HepG2 (cell line): ENCODE data around the gene VEGFC. TPM values are rescaled to one million over a fixed set of nuclear protein-coding genes. Genes with fewer than 3 reads are reported as not detected.

Source experiments
- ATF7 ChIP-seq, 2 experiments: fragments of 450-650 bp in 1 of 2; sonication (generic) in 1 of 2; formaldehyde crosslinking in 1 of 2; IDR thresholded peaks; 2 replicates each; pipeline versions ENCODE4 v1.4.0 to v1.6.1; 2016 to 2020; ENCODE audit warnings: antibody characterized with exemption in 1 of 2, mild to moderate bottlenecking in 1 of 2, missing genetic modification reagents in 1 of 2
- EHMT2 ChIP-seq: fragments of 200-600 bp; sonication (generic); IDR thresholded peaks from 2 replicates; pipeline ENCODE4 v1.7.0; 2017; ENCODE audit warnings: antibody characterized with exemption, low read depth, low read length, borderline replicate concordance
- FOSL2 ChIP-seq: sonication (generic); formaldehyde crosslinking; IDR thresholded peaks from 2 replicates; pipeline ENCODE4 v1.4.0; 2020; ENCODE audit warnings: missing genetic modification reagents
- MEIS1 ChIP-seq: sonication (generic); formaldehyde crosslinking; IDR thresholded peaks from 2 replicates; pipeline ENCODE4 v1.9.0; 2021; ENCODE audit warnings: mild to moderate bottlenecking, missing genetic modification reagents, moderate library complexity, borderline replicate concordance
- MYNN ChIP-seq: sonication (generic); formaldehyde crosslinking; IDR thresholded peaks from 2 replicates; pipeline ENCODE4 v1.4.0; 2020; ENCODE audit warnings: mild to moderate bottlenecking, low read depth, missing genetic modification reagents
- RXRA ChIP-seq: sonication (generic); formaldehyde crosslinking; IDR thresholded peaks from 2 replicates; pipeline ENCODE4 v1.5.1; 2020; ENCODE audit warnings: missing genetic modification reagents
- ZNF337 ChIP-seq: sonication (generic); formaldehyde crosslinking; IDR thresholded peaks from 2 replicates; pipeline ENCODE4 v1.5.1; 2020; ENCODE audit warnings: missing genetic modification reagents, low read depth, mild to moderate bottlenecking, borderline replicate concordance
- ZNF562 ChIP-seq: sonication (generic); formaldehyde crosslinking; IDR thresholded peaks from 2 replicates; pipeline ENCODE4 v1.8.0; 2022; ENCODE audit warnings: missing genetic modification reagents, borderline replicate concordance
- polyA plus RNA-seq, 8 experiments: library from polyadenylated mRNA; depleted of rRNA in 3 of 8; stranded (reverse) in 7 of 8; unstranded in 1 of 8; fragments of >200 nt; fragmentation: Illumina TruSeq in 4 of 8; extraction: Trizol in 4 of 8; gene quantifications; 2 replicates each; pipeline versions ENCODE4 v1.2.1 to v1.2.3, GENCODE V29; 2011 to 2016; ENCODE audit warnings: low read depth in 4 of 8, missing spikeins in 1 of 8, mixed read lengths in 1 of 8; ENCODE audit not compliant: insufficient read depth in 1 of 8
- total RNA-seq, 5 experiments: library from RNA; depleted of rRNA; stranded (reverse); fragments of >200 nt; fragmentation: Illumina TruSeq; extraction: Trizol; gene quantifications; 2 replicates each; pipeline ENCODE4 v1.2.3, GENCODE V29; 2016; ENCODE audit warnings: low read depth in 1 of 5
- TF ChIP-seq, protein P1 (sequence below): sonication (generic); formaldehyde crosslinking; IDR thresholded peaks from 2 replicates; pipeline ENCODE4 v1.4.0; 2020; ENCODE audit warnings: missing genetic modification reagents

Gene VEGFC
- total and polyA plus RNA-seq, 2 of the 13 experiments (the other 11 are each of a cell fraction or from before 2014, with no cell fraction given) = not detected

DNA sequence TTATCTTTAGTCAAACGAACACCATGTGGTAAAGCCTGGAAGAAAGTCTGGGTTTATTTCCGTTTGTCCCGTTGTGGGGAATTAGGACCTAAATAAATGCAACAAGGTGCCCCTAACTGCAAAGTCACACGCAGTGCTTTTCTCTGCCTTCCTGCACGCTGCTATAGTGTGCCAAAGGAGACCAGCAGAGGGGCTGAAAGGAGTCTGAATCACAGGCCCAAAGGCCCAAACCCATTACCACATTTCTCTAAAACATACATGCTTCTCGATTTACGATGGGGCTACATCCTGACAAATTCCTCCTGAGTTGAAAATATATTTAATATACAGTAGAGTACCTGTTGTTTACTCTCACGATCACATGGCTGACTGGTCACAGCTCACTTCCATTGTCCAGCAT, 4.5 kb downstream of the VEGFC start (continued):
- TF ChIP-seq, protein P1, sequence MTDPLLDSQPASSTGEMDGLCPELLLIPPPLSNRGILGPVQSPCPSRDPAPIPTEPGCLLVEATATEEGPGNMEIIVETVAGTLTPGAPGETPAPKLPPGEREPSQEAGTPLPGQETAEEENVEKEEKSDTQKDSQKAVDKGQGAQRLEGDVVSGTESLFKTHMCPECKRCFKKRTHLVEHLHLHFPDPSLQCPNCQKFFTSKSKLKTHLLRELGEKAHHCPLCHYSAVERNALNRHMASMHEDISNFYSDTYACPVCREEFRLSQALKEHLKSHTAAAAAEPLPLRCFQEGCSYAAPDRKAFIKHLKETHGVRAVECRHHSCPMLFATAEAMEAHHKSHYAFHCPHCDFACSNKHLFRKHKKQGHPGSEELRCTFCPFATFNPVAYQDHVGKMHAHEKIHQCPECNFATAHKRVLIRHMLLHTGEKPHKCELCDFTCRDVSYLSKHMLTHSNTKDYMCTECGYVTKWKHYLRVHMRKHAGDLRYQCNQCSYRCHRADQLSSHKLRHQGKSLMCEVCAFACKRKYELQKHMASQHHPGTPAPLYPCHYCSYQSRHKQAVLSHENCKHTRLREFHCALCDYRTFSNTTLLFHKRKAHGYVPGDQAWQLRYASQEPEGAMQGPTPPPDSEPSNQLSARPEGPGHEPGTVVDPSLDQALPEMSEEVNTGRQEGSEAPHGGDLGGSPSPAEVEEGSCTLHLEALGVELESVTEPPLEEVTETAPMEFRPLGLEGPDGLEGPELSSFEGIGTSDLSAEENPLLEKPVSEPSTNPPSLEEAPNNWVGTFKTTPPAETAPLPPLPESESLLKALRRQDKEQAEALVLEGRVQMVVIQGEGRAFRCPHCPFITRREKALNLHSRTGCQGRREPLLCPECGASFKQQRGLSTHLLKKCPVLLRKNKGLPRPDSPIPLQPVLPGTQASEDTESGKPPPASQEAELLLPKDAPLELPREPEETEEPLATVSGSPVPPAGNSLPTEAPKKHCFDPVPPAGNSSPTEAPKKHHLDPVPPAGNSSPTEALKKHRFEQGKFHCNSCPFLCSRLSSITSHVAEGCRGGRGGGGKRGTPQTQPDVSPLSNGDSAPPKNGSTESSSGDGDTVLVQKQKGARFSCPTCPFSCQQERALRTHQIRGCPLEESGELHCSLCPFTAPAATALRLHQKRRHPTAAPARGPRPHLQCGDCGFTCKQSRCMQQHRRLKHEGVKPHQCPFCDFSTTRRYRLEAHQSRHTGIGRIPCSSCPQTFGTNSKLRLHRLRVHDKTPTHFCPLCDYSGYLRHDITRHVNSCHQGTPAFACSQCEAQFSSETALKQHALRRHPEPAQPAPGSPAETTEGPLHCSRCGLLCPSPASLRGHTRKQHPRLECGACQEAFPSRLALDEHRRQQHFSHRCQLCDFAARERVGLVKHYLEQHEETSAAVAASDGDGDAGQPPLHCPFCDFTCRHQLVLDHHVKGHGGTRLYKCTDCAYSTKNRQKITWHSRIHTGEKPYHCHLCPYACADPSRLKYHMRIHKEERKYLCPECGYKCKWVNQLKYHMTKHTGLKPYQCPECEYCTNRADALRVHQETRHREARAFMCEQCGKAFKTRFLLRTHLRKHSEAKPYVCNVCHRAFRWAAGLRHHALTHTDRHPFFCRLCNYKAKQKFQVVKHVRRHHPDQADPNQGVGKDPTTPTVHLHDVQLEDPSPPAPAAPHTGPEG (CRISPR knock-in tag) = no peak
- no peak for TF ChIP-seq RXRA (CRISPR knock-in tag)
- TF ChIP-seq EHMT2 = no peak
- TF ChIP-seq ZNF337 (CRISPR knock-in tag) = no peak
- no peak for TF ChIP-seq ZNF562 (CRISPR knock-in tag)
- no peak for TF ChIP-seq MYNN (CRISPR knock-in tag)
- TF ChIP-seq FOSL2 (CRISPR knock-in tag) = no peak
- no peak for TF ChIP-seq ATF7 (IDR thresholded peaks at IDR 0.05)
- no peak for TF ChIP-seq ATF7 (CRISPR knock-in tag; IDR thresholded peaks at IDR 0.05)
- no peak for TF ChIP-seq MEIS1 (CRISPR knock-in tag)
- TF ChIP-seq, all 625 proteins: peak for 0
